Frontal cortex (tissue), 1 donor: Measurements from ENCODE around the gene CEP43. TPM values are rescaled to one million over a fixed set of nuclear protein-coding genes. Genes with fewer than 3 reads are reported as not detected.

ENCODE experiments used
- small RNA-seq: library from RNA; depleted of rRNA; stranded (forward); fragments of <200 nt; gene quantifications from one replicate; pipeline ENCODE3, GENCODE V24; 2014
- total RNA-seq: library from RNA; depleted of rRNA; stranded (reverse); fragments of >200 nt; gene quantifications from one replicate; pipeline ENCODE4 v1.2.3, GENCODE V29; 2014

CEP43 gene
- total RNA-seq, 1 donor from 2014 or later = 75.8 TPM

Small RNA genes within 50 kb of the gene (small RNA-seq; reads per million reads assigned to genes)
- 0.10 reads per million for gene MIR3939

Other genes starting within 250 kb of the CEP43 start
- 16.7 TPM for gene RNASET2, start 42.8 kb upstream of the CEP43 start, total RNA-seq
- not detected for gene CCR6, start 123.7 kb downstream of the CEP43 start, total RNA-seq
- gene GPR31, start 158.6 kb downstream of the CEP43 start, total RNA-seq = not detected